DMS 273 (cell line): ENCODE data around the gene MORC2.

Experiments
- DNase-seq: peaks from one replicate; lab custom pipeline; 2025; ENCODE audit not compliant: unreplicated experiment; lab: John Stamatoyannopoulos, UW

MORC2 gene

GRCh38 chr22:30922151-30922611 lies 46.4 kb downstream of the MORC2 start:
- no peak for DNase-seq

GRCh38 chr22:30921108-30921507 lies 47.5 kb downstream of the MORC2 start:
- peak; percentile 24 for DNase-seq

GRCh38 chr22:30920407-30920806 lies 48.2 kb downstream of the MORC2 start:
- peak; percentile 81 for DNase-seq

- no peak for DNase-seq
Observed at GRCh38 chr22:30919973-30920372, 48.6 kb downstream of the MORC2 start.

GRCh38 chr22:30918761-30919160 lies 49.8 kb downstream of the MORC2 start:
- DNase-seq = no peak

GRCh38 chr22:30910358-30910757 lies 58.2 kb downstream of the MORC2 start:
- DNase-seq = no peak

- DNase-seq = no peak
Observed at GRCh38 chr22:30909306-30909705, 59.3 kb downstream of the MORC2 start.

GRCh38 chr22:30908051-30908461 lies 60.5 kb downstream of the MORC2 start:
- no peak for DNase-seq

GRCh38 chr22:30906946-30907345 lies 61.6 kb downstream of the MORC2 start:
- DNase-seq = no peak

GRCh38 chr22:30906411-30906810 lies 62.2 kb downstream of the MORC2 start:
- DNase-seq = no peak

GRCh38 chr22:30905696-30906341 lies 62.8 kb downstream of the MORC2 start:
- DNase-seq = no peak

- DNase-seq = peak; percentile 29
Observed at GRCh38 chr22:30903876-30904460, 64.6 kb downstream of the MORC2 start.

GRCh38 chr22:30902496-30903357 lies 65.8 kb downstream of the MORC2 start:
- DNase-seq = no peak

GRCh38 chr22:30894371-30894740 lies 74.2 kb downstream of the MORC2 start:
- no peak for DNase-seq

GRCh38 chr22:30893434-30894370 lies 74.9 kb downstream of the MORC2 start:
- no peak for DNase-seq

- DNase-seq = no peak
Observed at GRCh38 chr22:30892731-30893221, 75.8 kb downstream of the MORC2 start.

- DNase-seq = no peak
Observed at GRCh38 chr22:30892286-30892685, 76.3 kb downstream of the MORC2 start.

- no peak for DNase-seq
Observed at GRCh38 chr22:30891781-30892180, 76.8 kb downstream of the MORC2 start.

- DNase-seq = no peak
Observed at GRCh38 chr22:30891443-30891755, 77.2 kb downstream of the MORC2 start.

- peak; percentile 34 for DNase-seq
Observed at GRCh38 chr22:30890686-30891442, 77.7 kb downstream of the MORC2 start.
